A549 (cell line): ENCODE measurements around the gene WWP2. TPM values are rescaled to one million over a fixed set of nuclear protein-coding genes. Genes with fewer than 3 reads are reported as not detected.

Experiments used
- ATAC-seq, 2 experiments: fragments of 200-7000 bp in 1 of 2; fragments of >200 bp in 1 of 2; cut with Nextera tagmentation in 1 of 2; cut with Tn5 transposase in 1 of 2; 3 replicates each; pipeline versions ENCODE4 v1.8.0 to v1.9.1; 2018 to 2020; ENCODE audit warnings: mild to moderate bottlenecking in 1 of 2, moderate library complexity in 1 of 2
- CTCF ChIA-PET: fragments of 300-600 bp; sonication (Branson Sonifier 250); formaldehyde crosslinking; extraction: SDS; loops from one replicate; lab custom pipeline; 2021; ENCODE audit warnings: antibody characterized with exemption, inconsistent platforms; lab: Yijun Ruan, JAX
- POLR2A ChIA-PET: fragments of 350-600 bp; formaldehyde crosslinking; extraction: SDS; loops from one replicate; lab custom pipeline; 2021; ENCODE audit warnings: antibody characterized with exemption, inconsistent platforms; lab: Yijun Ruan, JAX
- DNase-seq, 2 experiments: peaks; one replicate each; pipeline versions ENCODE4 v3.0.0 to v3.0.0-alpha.2; 2011 to 2016; ENCODE audit warnings: low read depth in 1 of 2, low spot score in 1 of 2
- FAIRE-seq: peaks from 2 replicates; lab custom pipeline; 2011; peaks lifted over from hg19 to GRCh38; lab: Jason Lieb, UNC
- H3K27ac ChIP-seq, 2 experiments: fragments of >200 bp; sonication (Bioruptor Twin); formaldehyde crosslinking; 3 replicates each; pipeline ENCODE4 v1.5.1; 2016 to 2017
- H3K4me1 ChIP-seq: fragments of >200 bp; sonication (Bioruptor Twin); formaldehyde crosslinking; 3 replicates; pipeline ENCODE4 v1.6.1; 2016
- H3K4me2 ChIP-seq: fragments of >200 bp; sonication (Bioruptor Twin); formaldehyde crosslinking; 3 replicates; pipeline ENCODE4 v1.6.1; 2016
- H3K4me3 ChIP-seq: fragments of >200 bp; sonication (Bioruptor Twin); formaldehyde crosslinking; 3 replicates; pipeline ENCODE4 v1.5.1; 2016
- H3K9me3 ChIP-seq: fragments of >200 bp; sonication (Bioruptor Twin); formaldehyde crosslinking; 3 replicates; pipeline ENCODE4 v1.6.1; 2016
- ATOH8 ChIP-seq: fragments of 250-450 bp; sonication (Bioruptor Pico); IDR thresholded peaks from 2 replicates; pipeline ENCODE4 v1.5.0; 2020; ENCODE audit warnings: low read depth, mild to moderate bottlenecking, moderate library complexity
- BCL3 ChIP-seq: fragments of >200 bp; sonication (Bioruptor Twin); formaldehyde crosslinking; IDR thresholded peaks from 3 replicates; pipeline ENCODE4 v1.6.1; 2016
- CBX2 ChIP-seq: fragments of 200-600 bp; sonication (generic); IDR thresholded peaks from 2 replicates; pipeline ENCODE4 v1.6.1; 2016; ENCODE audit warnings: low read depth, mild to moderate bottlenecking, borderline replicate concordance
- CBX8 ChIP-seq: fragments of 200-600 bp; sonication (generic); IDR thresholded peaks from 2 replicates; pipeline ENCODE4 v1.6.1; 2016
- CEBPB ChIP-seq, 2 experiments: fragments of >200 bp in 1 of 2; sonication (Bioruptor Twin) in 1 of 2; formaldehyde crosslinking in 1 of 2; IDR thresholded peaks; 2 replicates each; pipeline ENCODE4 v1.6.1; 2012 to 2016
- CHD2 ChIP-seq: fragments of 150-350 bp; IDR thresholded peaks from 2 replicates; pipeline ENCODE4 v1.6.1; 2014; ENCODE audit warnings: low read length; ENCODE audit not compliant: partially characterized antibody
- E2F6 ChIP-seq: IDR thresholded peaks from 2 replicates; pipeline ENCODE4 v1.6.1; 2012; ENCODE audit warnings: low read depth, borderline replicate concordance
- HMGXB4 ChIP-seq: fragments of 250-450 bp; sonication (Bioruptor Pico); IDR thresholded peaks from 2 replicates; pipeline ENCODE4 v1.5.0; 2021; ENCODE audit warnings: mild to moderate bottlenecking, moderate library complexity, borderline replicate concordance
- HOXA7 ChIP-seq: fragments of 250-450 bp; sonication (Bioruptor Pico); IDR thresholded peaks from 2 replicates; pipeline ENCODE4 v1.5.0; 2020; ENCODE audit warnings: mild to moderate bottlenecking, moderate library complexity
- KDM1A ChIP-seq: fragments of 200-600 bp; sonication (generic); IDR thresholded peaks from 2 replicates; pipeline ENCODE4 v1.6.1; 2016; ENCODE audit warnings: low read depth, mild to moderate bottlenecking
- MAX ChIP-seq: IDR thresholded peaks from 2 replicates; pipeline ENCODE4 v1.6.1; 2012
- MYC ChIP-seq: IDR thresholded peaks from 2 replicates; pipeline ENCODE4 v1.6.1; 2012; ENCODE audit warnings: mild to moderate bottlenecking, inconsistent platforms, low read length, improper control_type of control experiment, borderline replicate concordance
- NR3C1 ChIP-seq: fragments of >200 bp; sonication (Bioruptor Twin); formaldehyde crosslinking; IDR thresholded peaks from 3 replicates; pipeline ENCODE4 v1.6.1; 2017
- POLR2AphosphoS2 ChIP-seq: conservative IDR thresholded peaks from 2 replicates; pipeline ENCODE4 v1.6.1; 2012; ENCODE audit warnings: low read length, improper control_type of control experiment, inconsistent platforms
- RARB ChIP-seq: fragments of 250-450 bp; sonication (Bioruptor Pico); IDR thresholded peaks from 2 replicates; pipeline ENCODE4 v1.8.0; 2021; ENCODE audit warnings: mild to moderate bottlenecking, moderate library complexity
- REST ChIP-seq: fragments of 200-600 bp; sonication (generic); IDR thresholded peaks from 2 replicates; pipeline ENCODE4 v1.6.1; 2016; ENCODE audit warnings: antibody characterized with exemption, mild to moderate bottlenecking, moderate library complexity
- RFX5 ChIP-seq: fragments of 450-650 bp; IDR thresholded peaks from 2 replicates; pipeline ENCODE4 v1.7.1; 2014; ENCODE audit warnings: antibody characterized with exemption, mild to moderate bottlenecking, moderate library complexity
- SMC3 ChIP-seq: fragments of >200 bp; sonication (Bioruptor Twin); formaldehyde crosslinking; IDR thresholded peaks from 3 replicates; pipeline ENCODE4 v1.6.1; 2018; ENCODE audit warnings: inconsistent platforms
- SREBF2 ChIP-seq: fragments of 450-650 bp; IDR thresholded peaks from 2 replicates; pipeline ENCODE4 v1.6.1; 2014; ENCODE audit warnings: mild to moderate bottlenecking, moderate library complexity
- TP53 ChIP-seq: fragments of 250-450 bp; sonication (Bioruptor Pico); IDR thresholded peaks from 2 replicates; pipeline ENCODE4 v1.5.0; 2021; ENCODE audit warnings: mild to moderate bottlenecking, moderate library complexity
- ZFP36 ChIP-seq: fragments of 450-650 bp; IDR thresholded peaks from 2 replicates; pipeline ENCODE4 v1.6.1; 2014; ENCODE audit warnings: borderline replicate concordance; ENCODE audit not compliant: partially characterized antibody
- WGBS: methylation state at CpG from one replicate; pipeline ENCODE4 v1.1.6; 2017; ENCODE audit errors: missing lambda C conversion rate; 5-methylcytosine and 5-hydroxymethylcytosine counted together
- polyA plus RNA-seq, 4 experiments: library from polyadenylated mRNA; depleted of rRNA in 3 of 4; stranded (reverse); fragments of >200 nt; fragmentation: RNase III in 1 of 4; extraction: RNeasy Plus Mini Kit Qiagen cat#74134 plus additional on column Dnase treatment in 1 of 4; gene quantifications; 2 replicates in 3 of 4; 3 replicates in 1 of 4; pipeline ENCODE4 v1.2.3, GENCODE V29; 2011 to 2017

WWP2 gene
- polyA plus RNA-seq, 2 of the 4 experiments (the other 2 are of a cell fraction) = 16.1 to 16.2 TPM

- H3K9me3 ChIP-seq = no peaks in the 10 kb centered on the region
- no peak overlapping the region for H3K27ac ChIP-seq
- no peak overlapping the region for H3K4me3 ChIP-seq
- DNase-seq = no peak
- CTCF ChIA-PET = interaction anchor here (6.5 to 17.7 kb wide), 2 partner anchors 12 to 143 kb away, joined by 55 to 288 read pairs; no protein-coding TSS in a partner anchor
- TF ChIP-seq CHD2 (no peak), MAX (no peak), NR3C1 (no peak), RARB (CRISPR knock-in tag) (no peak), ATOH8 (CRISPR knock-in tag) (no peak), POLR2AphosphoS2 (no peak), ZFP36 (no peak)
- no peak overlapping the region for H3K4me2 ChIP-seq
- no peaks in the 10 kb centered on the region for H3K4me1 ChIP-seq
- POLR2A ChIA-PET = no interaction called here
- FAIRE-seq = no peak
- no peak for ATAC-seq
- 86% methylated on average over 25 of the region's 28 CpGs for WGBS
These were observed 179.3 kb downstream of the WWP2 start for GRCh38 chr16:69941251-69942098.

- H3K27ac ChIP-seq = no peak overlapping the region
- no peak for ATAC-seq
- POLR2A ChIA-PET = no interaction called here
- CTCF ChIA-PET = interaction anchor here (6.5 to 17.7 kb wide), 2 partner anchors 13 to 144 kb away, joined by 55 to 288 read pairs; no protein-coding TSS in a partner anchor
- no peak overlapping the region for H3K4me2 ChIP-seq
- TF ChIP-seq KDM1A (no peak), BCL3 (no peak), TP53 (CRISPR knock-in tag) (no peak), HMGXB4 (CRISPR knock-in tag) (no peak), E2F6 (no peak), RFX5 (no peak), MYC (no peak), ZFP36 (no peak)
- no peak overlapping the region for H3K4me3 ChIP-seq
- no peaks in the 10 kb centered on the region for H3K9me3 ChIP-seq
- 89% methylated on average over 11 of the region's 11 CpGs for WGBS
- no peaks in the 10 kb centered on the region for H3K4me1 ChIP-seq
- FAIRE-seq = no peak
- DNase-seq = no peak
These were observed 180.0 kb downstream of the WWP2 start for GRCh38 chr16:69942099-69942491.

- DNase-seq (no peak), FAIRE-seq (no peak), ATAC-seq (no peak)
- H3K9me3 ChIP-seq = no peaks in the 10 kb centered on the region
- no peaks in the 10 kb centered on the region for H3K4me1 ChIP-seq
- no peak overlapping the region for H3K4me2 ChIP-seq
- WGBS = 84% methylated on average over 8 of the region's 8 CpGs
- CTCF ChIA-PET = interaction anchor here (6.5 kb wide), 1 partner anchor 13 kb away, joined by 55 read pairs; no protein-coding TSS in a partner anchor
- no peak overlapping the region for H3K27ac ChIP-seq
- POLR2A ChIA-PET = no interaction called here
- no peak overlapping the region for H3K4me3 ChIP-seq
- no peak for TF ChIP-seq CBX2
- TF ChIP-seq SMC3 = no peak
- no peak for TF ChIP-seq CBX8
- TF ChIP-seq E2F6 = no peak
- TF ChIP-seq CEBPB (IDR thresholded peaks at IDR 0.05) = no peak
- no peak for TF ChIP-seq ATOH8 (CRISPR knock-in tag)
- no peak for TF ChIP-seq REST
- no peak for TF ChIP-seq SREBF2
- TF ChIP-seq HOXA7 (CRISPR knock-in tag) = no peak
These were observed 180.6 kb downstream of the WWP2 start for GRCh38 chr16:69942627-69943170.
